ENCODE measurements around the gene SAMD11.

The SAMD11 gene

DNA sequence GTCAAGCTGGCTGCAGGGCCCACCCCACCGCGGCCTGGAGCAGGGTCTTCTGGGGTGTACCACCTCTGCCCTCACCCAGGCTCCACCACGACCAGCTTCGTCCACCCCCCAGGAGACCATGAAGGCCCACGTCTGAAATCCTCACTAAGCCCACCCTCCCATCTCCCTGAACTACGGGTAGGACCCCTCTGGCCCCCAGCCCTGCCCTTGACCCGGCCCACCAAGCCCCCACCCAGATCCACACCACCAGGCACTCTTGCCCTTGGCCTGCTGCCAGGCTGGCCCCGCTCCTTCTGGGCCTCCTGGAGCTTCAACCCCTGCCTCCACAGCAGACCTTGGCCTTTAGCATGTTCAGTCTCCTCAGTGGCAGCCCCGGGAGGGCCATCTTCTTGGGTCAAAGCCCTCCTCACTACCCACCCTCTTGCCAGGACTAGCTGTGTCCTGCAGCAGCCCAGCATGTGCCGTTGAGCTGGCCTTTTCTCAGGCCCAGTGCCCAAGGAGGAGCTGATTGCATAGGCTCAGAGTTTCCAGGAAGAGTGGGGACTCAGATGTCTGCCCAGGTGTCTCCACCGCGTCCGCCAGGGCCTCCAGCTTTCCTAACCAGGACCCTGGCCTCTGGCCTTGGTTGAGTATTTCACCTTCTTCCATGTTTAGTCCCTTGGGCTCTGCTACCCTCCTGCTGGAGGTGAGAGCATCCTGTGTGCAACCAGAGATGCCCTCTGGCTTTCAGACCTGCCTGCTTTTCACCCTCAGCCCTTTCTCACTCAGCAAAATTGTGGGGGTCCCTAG, 17.7 kb upstream of the SAMD11 start:
- no peak for DNase-seq (ENCODE audit: low spot score)

DNA sequence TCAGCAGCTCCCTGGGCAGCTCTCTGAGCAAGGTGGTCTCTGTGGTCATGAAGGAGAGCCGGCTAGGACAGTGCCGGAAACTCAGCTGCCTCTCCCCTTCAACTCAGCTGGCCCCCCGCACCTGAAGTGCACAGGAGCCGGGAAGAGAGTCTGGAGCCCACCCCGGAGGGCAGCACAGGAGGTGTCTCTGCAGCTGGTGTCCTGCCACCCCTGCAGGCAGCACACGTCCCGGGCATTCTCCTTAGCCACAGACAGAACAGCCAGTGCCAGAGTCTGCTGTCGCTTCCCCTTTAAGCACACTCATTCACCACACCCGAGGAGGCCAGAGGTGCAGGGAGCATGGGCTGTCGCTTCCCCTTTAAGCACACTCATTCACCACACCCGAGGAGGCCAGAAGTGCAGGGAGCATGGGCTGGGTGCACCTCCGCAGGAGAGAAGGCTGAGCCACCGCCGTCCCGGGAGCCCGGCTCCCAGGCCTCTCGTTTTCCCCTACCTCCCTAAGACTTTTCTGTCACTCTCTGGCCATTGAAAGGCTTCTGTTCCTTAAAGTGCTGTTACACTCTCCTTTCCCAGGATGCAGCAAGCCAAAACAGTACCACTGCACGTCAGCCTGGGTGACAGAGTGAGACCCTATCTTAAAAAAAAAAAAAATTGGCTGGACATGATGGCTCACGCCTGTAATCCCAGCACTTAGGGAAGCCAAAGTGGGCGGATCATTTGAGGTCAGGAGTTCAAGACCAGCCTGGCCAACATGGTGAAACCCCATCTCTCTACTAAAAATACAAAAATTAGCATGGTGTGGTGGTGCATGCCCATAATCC, 16.9 kb upstream of the SAMD11 start:
- DNase-seq (ENCODE audit: low spot score): peak; percentile 7

GRCh38 chr1:907611-908451, 15.9 kb upstream of the SAMD11 start:
- no peak for DNase-seq (ENCODE audit: low spot score)

- no peak for DNase-seq (ENCODE audit: low spot score)
These were observed 15.1 kb upstream of the SAMD11 start for GRCh38 chr1:908661-909060.

DNA sequence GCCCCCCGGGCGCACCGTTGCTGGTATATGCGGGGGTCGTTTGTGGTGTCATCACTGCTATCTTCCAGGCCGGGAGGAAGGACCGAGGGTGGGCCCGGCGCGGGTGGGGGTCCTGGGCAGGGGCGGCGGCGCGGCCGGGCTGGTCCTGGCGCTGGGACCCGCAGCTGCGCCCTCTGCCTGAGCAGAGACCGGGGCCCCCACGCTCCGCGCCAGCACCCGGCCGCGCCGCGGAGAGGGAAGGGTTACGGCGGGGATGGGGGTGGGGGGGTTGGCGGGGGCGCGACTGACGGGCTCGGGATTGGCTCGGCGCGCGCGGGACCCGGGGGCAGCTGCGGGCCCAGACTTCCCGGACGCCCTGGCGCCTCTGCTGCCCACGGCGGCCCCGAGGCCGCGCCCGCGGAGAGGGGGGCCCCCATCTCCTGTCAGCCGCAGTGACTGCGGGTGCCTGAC, 13.8 kb upstream of the SAMD11 start:
- DNase-seq (ENCODE audit: low spot score): no peak

DNA sequence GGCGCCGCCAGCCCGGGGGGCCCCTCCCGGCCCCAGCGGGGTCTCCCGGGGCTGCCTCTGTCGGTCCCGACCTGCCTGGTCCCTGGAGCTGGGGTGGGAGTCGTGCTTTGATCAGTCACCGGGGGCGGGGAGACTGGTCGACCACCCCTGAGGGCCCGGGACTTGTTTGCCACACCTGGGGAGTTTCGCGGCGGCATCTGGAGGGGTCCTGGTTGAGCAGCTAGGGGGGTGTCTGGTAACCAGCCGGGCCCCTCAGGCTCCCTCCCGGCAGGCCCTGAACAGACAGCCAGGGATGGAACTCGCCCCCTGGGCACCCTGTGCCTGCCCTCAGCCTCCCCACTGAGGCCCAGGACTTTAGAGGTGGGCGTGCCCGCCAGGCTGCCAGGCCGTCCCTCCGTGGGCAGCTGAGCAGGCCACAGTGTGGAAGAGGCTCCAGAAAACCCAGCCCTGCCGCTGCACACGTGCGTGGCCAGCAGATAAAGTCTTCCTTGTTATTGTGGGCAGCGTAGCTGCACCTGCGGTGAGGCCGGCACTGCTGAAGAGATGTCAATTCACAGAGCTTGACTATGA, 13.3 kb upstream of the SAMD11 start:
- no peak for DNase-seq (ENCODE audit: low spot score)

DNA sequence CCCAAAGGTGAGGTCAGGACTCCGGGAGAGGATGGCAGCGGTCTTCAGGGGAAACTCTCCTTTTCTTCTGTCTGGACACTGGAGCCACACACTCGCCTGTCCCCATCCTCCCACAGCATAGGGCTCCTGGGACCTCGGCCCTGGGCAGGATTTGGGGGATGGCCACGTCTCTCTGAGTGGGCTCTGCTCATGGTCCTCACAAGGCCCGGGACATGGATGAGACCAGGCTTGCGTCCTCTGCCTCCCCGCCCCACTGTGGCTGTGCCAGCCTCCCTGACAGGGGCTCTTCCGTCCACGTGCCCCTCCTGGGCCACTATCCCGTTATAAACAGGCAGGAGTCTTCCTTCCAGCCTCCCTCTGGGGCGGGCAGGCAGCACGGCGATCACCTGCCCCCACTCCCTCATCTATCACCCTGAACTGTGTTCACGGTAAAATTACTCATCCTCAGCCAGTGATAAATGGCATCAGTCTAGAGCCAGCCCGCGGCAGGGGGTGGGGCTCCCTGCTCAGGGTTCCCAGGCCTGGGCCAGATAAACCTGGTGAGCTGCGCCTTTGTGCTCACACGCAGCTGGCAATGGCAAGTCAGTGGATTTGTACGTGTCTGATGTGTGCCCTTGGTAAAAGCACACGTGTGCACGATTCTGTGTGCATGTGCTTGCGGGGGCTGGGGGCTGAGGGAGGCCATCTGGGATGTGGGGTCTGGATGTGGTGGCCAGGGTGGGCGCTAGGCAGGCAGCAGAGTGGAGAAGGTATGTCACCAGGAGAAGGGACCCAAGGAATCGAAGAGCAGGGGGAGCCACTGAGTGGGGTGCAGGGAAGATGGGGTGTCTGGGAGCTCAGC, 12.6 kb upstream of the SAMD11 start:
- no peak for DNase-seq (ENCODE audit: low spot score)

DNA sequence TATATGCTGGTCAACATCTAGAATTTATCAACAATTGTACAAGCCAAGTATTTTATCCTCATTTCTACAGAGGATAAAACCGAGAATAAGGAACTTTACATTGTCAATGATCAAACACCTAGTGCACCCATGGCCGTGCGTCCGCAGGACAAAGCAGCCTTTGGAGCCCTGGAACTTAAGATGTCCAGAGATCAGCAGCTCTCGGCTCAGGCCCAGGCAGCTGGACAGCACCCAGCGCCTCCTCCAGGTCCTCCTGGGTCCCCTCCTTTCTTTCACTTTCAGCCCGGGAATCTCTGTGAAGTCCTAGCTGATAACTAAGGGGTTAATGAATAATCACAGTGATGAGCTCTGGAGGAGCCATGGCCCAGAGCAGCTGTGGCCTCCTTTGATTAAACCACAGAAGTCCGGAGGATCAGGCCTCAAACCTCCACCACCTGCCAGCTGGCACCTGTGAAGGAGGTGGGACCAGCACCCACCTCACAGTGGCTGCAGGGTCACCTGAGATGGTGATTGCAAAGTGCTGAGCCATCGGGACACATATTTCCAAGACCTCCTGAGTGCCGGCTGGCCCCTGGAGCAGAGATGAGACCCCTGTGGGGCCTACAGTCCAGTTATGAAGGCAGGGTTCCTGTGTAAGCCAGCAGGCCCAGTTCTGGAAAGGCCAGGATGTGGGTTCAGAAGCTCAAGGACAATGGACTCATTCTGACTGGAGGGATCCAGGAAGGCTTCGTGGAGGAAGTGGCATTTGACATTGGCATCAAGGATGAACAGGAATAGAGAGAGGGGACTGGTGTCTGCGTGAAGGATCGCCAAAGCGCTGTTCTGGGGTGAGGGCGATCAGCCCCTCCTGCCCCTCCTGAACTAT, 11.6 kb upstream of the SAMD11 start:
- DNase-seq (ENCODE audit: low spot score): no peak

DNA sequence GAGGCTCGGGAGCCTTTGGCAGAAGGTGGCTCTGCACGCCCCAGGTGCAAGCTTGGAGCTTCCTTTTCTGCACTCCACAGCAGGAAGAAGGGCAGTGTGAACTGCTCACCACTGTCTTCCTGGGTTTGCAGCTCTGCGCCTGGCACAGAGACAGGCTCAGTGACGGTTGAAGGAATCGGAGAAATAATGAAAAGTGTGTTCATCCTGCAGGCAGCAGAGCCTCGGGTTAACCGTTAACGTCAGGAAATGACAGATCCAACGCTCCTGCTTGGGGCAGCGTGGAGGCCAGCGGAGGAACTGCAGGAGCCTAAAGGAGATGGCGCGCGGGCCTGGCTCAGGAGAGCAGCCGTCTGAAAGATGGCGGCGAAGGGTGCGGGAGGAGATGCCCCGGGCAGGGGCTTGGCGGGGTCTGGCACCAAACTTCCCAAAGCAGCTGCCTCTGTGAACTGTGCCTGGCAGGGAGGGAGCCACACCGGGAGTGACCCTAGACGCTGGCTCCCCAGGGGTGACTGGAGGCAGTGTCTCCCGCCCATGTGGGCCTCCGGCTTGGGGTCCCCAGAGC, 10.9 kb upstream of the SAMD11 start:
- no peak for DNase-seq (ENCODE audit: low spot score)

GRCh38 chr1:913491-914130, 10.1 kb upstream of the SAMD11 start:
- DNase-seq (ENCODE audit: low spot score): no peak

DNA sequence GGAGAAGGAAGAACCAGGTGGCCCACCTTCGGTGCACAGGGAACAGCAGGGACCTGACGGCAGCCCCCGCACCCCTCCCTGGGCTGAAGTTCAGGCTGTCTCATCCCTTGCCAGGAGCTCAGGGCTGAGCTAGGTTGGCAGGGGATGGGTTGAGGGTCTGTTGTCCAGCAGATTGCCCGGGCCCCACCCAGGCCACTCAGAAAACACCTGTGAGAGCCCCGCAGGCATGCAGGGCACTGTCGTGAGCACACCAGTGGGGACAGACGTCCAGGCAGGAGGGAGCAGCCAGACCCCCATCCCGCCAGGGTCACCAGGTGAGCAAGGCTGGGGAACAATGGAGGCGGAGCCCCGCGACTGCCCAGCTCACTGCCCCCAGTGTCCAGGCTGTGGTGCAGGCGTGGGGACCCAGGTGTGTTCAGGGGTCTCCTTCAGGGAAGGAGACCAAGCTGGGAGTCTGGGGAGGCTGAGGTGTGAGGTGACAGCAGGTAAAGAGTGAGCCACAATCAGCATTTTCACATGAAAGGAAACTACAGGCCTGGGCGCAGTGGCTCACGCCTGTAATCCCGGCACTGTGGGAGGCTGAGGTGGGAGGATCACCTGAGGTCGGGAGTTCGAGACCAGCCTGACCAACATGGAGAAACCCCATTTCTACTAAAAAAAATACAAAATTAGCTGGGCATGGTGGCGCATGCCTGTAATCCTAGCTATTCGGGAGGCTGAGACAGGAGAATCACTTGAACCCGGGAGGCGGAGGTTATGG, 9.4 kb upstream of the SAMD11 start:
- no peak for DNase-seq (ENCODE audit: low spot score)

- DNase-seq (ENCODE audit: low spot score): no peak
These were observed 8.8 kb upstream of the SAMD11 start for GRCh38 chr1:914891-915280.

- DNase-seq (ENCODE audit: low spot score): no peak
These were observed 8.2 kb upstream of the SAMD11 start for GRCh38 chr1:915295-916172.

DNA sequence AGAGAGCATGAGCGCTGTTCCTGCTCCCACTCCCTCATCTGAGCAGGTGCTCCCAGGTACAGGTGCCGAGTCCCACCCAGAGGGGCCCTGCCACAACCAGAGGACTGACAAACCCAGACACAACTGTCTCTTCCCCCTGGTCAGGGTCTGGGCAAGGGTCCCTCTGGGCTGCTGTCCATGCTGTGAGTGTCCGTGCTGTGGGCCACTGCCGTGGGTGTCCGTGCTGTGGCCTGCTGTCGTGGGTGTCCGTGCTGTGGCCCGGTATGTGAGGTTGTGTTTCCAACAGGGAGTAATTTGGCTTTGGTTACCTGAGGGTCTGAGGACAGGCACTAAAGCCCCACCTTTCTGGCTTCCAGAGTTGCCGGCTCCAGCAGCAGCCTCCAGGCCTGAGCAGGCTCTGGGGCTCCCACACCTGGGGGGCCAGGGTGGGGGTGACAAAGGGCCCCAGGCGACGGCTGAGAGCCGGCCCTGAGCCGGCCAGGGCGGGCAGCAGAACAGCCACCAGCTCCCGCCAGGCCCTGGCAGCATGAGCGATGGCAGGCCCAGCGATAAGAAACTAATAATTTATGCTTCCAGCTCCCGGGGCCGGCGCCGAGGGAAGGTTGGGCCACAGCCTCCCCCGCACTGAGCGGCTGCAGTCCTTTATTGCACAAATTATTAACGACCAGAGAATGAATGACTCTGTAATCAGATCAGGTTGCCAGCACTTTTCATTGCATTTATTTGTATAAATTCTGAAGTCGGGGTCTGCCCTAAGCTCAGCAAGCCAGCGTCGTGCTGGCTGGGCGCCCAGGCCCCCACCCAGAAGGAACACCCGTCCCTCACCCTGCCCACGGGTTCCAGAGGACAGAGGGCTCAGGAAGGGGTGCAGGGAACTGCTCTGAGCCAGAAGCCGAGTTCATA, 7.3 kb upstream of the SAMD11 start:
- DNase-seq (ENCODE audit: low spot score): no peak

GRCh38 chr1:917076-917459, 6.7 kb upstream of the SAMD11 start:
- no peak for DNase-seq (ENCODE audit: low spot score)

DNA sequence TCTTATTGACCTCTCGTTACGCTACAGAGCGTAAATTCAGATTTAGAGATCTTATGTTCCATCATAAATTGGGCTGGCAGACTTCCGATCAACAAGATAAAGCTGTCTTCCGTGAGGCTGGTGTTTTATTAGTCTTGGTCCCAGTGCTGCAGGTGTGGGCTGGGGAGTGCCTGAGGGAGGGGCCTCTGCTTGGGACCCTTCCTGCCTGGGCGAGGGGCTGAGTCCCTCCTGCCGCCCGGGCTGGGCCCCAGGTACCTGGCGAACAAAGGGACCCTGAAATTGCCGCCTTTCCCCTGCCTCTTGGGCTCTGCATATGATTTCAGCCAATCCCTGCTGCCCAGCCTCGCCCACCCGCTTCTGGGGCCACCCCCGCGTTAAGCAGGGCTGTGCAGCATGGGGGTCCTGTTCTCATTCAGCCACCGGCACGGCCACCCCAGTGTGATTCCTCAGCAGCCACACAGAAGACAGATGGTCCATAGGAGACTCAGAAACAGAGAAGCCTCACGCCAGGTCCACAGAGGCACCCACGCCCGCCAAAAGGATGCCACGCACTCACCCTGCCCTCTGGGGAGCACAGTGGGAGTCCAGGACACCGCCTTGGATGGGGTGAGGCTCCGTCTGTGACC, 6.1 kb upstream of the SAMD11 start:
- DNase-seq (ENCODE audit: low spot score): no peak
